C4-2B (cell line): ENCODE results near the gene STAC2.
"Not testable (repeated sequence)": the region's sequence is repeated elsewhere in the genome, so short reads cannot be mapped to it uniquely, and the experiment has no call there.

Experiments
- H3K27ac ChIP-seq: fragments of 450-650 bp; 2 replicates; pipeline ENCODE4 v1.5.1; 2017
- ZFX ChIP-seq: fragments of 450-650 bp; IDR thresholded peaks from 2 replicates; pipeline ENCODE4 v1.6.1; 2017
- TF ChIP-seq, protein P1 (sequence below): fragments of 450-650 bp; conservative IDR thresholded peaks from 2 replicates; pipeline ENCODE4 v1.5.1; 2017; ENCODE audit warnings: mild to moderate bottlenecking

The STAC2 gene, protein sequence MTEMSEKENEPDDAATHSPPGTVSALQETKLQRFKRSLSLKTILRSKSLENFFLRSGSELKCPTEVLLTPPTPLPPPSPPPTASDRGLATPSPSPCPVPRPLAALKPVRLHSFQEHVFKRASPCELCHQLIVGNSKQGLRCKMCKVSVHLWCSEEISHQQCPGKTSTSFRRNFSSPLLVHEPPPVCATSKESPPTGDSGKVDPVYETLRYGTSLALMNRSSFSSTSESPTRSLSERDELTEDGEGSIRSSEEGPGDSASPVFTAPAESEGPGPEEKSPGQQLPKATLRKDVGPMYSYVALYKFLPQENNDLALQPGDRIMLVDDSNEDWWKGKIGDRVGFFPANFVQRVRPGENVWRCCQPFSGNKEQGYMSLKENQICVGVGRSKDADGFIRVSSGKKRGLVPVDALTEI

DNA sequence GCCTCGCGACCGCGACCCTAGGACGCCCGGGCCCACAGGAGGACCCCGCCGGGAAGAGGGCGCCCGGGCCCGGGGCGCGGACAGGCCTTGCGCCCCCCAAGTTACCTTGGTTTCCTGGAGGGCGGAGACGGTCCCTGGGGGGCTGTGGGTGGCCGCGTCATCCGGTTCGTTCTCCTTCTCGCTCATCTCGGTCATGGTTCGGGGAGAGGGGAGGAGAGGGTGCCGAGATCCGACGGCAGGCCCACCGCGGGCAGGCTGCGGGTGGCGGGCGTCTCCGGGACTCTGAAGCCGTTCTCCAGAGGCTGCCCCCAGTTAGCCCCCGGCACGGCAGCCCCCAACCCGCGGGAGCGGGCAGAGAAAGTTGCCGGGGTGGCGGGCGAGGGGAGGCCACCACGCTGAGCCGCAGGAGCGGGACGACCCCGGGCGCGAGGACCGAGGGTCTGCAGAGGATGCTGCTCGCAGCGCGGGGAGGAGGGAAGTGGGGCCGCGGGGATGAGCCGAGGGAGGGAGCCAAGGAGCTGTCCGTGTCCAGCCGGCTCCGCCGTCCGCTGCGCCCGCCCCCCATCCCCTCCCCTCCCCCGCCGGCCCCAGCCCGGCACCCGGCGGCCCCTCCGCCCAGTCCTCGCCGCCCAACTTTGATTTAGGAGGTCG lies at the start of gene STAC2:
Gene STAC2 (minus strand): TSS at position 638 of the 651 bp plus-strand sequence. CDS start 443 bp downstream, at position 195.
- TF ChIP-seq ZFX, result no peak
- TF ChIP-seq, protein P1, sequence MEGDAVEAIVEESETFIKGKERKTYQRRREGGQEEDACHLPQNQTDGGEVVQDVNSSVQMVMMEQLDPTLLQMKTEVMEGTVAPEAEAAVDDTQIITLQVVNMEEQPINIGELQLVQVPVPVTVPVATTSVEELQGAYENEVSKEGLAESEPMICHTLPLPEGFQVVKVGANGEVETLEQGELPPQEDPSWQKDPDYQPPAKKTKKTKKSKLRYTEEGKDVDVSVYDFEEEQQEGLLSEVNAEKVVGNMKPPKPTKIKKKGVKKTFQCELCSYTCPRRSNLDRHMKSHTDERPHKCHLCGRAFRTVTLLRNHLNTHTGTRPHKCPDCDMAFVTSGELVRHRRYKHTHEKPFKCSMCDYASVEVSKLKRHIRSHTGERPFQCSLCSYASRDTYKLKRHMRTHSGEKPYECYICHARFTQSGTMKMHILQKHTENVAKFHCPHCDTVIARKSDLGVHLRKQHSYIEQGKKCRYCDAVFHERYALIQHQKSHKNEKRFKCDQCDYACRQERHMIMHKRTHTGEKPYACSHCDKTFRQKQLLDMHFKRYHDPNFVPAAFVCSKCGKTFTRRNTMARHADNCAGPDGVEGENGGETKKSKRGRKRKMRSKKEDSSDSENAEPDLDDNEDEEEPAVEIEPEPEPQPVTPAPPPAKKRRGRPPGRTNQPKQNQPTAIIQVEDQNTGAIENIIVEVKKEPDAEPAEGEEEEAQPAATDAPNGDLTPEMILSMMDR, result no peak
- no peak within 1 kb of the TSS for H3K27ac ChIP-seq

DNA sequence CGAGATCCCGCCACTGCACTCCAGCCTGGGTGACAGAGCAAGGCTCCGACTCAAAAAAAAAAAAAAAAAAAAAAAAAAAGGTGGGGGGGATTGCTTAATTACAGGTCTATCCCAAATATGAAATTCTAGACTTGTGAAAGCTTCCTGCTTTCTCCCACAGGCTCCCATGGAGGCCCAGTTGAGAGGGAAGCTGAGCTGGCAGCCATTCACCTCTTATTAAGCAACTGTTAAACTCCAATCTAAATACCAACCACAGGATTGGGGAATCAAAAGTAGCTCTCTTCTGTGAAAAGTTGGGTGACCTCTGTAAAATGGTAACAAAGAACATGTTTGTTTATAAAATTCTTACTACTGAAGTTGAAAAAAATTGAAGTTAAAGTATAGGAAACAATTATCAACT lies 45.8 kb upstream of the STAC2 start:
- H3K27ac ChIP-seq, result no peak overlapping the region
- TF ChIP-seq, protein P1, result no peak
- TF ChIP-seq ZFX, result no peak

DNA sequence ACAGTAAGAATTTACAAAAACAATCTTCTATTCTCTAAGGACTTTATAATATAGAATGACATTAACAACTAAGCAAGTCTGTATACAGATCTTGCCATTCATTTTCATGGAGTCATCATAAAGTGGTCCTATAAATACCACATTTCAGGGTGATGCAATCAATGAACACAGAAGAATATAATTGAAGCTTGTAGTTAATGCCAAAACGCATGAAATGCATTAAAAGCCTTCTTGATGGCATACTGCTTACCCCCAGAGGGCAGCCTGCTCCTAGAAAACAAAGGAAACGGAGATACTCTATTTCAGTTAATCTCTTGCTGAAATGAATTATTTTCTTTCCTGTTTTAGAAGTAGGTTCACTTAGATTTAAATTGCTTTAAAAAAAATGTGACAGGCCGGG lies 45.2 kb upstream of the STAC2 start:
- H3K27ac ChIP-seq, result no peak overlapping the region

DNA sequence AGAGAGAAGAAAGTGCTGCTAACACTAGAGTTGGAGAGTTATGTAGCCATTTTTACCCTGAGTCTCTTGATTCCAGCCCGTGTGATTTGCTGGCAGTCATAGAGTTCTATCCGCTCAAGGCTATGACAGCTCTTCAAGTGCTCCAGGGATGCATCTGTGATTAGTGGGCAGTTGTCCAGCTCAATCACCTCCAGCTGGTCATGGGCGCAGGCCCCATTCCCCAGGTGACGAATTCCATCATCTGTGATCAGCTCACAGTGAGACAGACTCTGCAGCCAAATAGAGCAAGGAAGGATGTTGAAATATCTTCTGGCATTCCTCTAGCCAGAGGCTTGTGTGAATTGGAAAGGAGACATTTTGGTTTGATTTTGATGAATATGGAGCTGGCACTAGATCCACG lies 38.4 kb upstream of the STAC2 start:
- TF ChIP-seq, protein P1, result no peak
- TF ChIP-seq ZFX, result no peak
- H3K27ac ChIP-seq, result no peak overlapping the region

More for the DNA sequence above, 45.2 kb upstream of the STAC2 start:
- TF ChIP-seq, protein P1, result peak; percentile 58
- TF ChIP-seq ZFX, result no peak

DNA sequence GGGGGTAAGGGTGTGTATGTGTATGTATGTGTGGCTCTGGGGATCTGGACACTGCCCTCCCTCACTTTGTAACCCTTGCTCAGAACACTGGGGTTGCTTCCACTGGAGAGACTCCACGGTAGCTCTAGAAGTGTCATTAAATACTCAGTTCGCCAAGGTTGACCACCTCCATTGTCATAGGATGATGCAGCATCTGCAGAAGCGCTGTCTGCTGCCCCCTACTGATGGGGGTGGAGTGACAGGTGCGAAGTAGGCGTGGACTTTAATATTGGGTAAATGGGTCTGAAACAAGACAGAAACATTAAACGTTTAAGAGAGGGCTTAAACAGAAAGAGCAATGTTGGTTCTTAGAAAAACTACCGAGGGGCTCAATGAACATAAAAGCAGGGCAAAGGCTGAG lies 35.5 kb upstream of the STAC2 start:
- TF ChIP-seq, protein P1, result peak; percentile 44
- no peak for TF ChIP-seq ZFX
- no peak overlapping the region for H3K27ac ChIP-seq

DNA sequence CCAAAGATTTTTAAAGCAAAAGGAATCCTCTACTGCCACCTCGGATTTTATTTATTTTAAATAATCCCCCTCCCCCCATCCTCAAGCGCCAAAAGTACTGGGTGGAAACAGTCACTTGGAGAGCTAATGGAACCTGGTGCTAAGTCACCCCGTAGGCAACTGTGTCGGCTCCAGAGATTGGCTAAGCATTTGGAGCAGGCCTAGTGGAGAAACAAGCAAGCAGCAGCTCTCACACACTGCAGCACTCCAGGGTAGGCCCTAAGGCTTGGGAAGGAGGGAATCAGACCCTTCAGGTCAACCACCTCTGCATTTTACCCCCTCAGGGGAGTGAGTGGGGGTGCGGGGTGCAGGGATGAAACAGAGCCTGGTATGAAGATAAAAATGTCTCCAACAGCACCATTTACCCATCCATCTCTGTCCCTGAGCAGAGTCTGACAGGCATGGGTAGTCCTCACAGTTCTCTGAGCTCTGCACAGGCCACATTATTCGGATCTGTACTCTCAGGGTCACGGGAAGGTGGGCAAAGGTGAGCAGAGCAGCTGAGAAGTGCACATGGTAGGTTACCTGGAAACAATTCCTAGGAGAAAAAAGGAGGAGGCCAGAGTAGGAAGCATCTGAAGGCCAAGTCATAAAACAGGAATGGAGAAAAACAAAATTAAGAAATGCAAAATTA lies 27.2 kb upstream of the STAC2 start:
- TF ChIP-seq, protein P1, result no peak
- no peak for TF ChIP-seq ZFX

DNA sequence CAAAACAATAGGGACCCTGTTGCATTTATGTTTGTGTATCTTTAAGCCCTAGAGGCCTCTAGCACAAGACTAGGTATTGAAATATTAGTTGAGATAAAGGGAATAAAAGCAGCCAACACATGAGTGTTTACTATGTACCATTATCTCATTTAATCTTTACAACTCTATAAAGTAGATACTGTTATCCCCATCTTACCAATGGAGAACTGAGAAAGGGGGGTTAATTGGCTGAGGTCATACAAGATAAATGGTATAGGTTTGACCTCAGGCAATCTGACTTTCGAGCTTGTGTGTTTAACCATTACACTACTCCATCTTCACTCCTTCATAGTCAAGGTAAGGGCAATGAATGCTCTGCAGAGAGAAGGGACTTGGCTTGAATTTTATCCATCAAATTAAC lies 26.3 kb upstream of the STAC2 start:
- no peak overlapping the region for H3K27ac ChIP-seq
- TF ChIP-seq, protein P1, result no peak
- no peak for TF ChIP-seq ZFX

More for the DNA sequence above, 27.2 kb upstream of the STAC2 start:
- no peak overlapping the region for H3K27ac ChIP-seq

DNA sequence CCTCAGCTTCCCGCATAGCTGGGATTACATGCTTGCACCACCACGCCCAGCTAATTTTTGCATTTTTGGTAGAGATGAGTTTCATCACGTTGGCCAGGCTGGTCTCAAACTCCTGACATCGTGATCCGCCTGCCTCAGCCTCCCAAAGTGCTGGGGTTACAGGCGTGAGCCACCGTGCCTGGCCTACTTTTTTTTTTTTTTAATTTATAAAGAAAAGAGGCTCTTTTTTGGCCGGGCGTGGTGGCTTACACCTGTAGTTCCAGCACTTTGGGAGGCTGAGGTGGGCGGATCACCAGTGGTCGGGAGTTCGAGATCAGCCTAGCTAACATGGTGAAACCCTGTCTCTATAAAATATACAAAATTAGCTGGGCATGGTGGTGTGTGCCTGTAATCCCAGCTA lies 24.3 kb upstream of the STAC2 start:
- H3K27ac ChIP-seq, result not testable (repeated sequence)
